HG02798 (cell line): ENCODE data around the gene TMEM43.
A peak's percentile ranks its signal among the peaks of the same experiment; 100 is the strongest.

Experiments used
- ATAC-seq: cut with Tn5 transposase; IDR thresholded peaks from one replicate; pipeline ENCODE4 v1.9.1; 2021; ENCODE audit warnings: mild to moderate bottlenecking; ENCODE audit not compliant: unreplicated experiment, poor library complexity

TMEM43 gene

DNA sequence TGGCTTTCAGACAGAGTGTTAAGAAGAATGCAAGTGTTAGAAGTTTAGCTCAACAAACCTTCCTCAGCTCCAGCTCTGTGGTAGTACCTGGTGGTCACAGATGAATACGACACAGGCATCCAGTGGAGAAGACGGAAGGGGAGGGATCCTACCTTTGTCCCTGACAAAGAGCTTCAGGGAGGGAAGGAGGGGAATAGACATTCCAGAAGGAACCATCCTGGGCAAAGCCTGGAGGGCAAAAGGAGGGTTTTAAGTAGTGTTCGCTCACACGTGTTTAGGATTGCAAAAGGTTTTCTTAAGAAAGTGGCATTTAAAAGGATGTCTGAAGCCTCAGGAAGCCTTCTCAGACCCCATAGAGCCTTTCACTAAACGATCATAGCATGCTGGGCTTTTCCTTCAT is 3.0 kb upstream of the TMEM43 start:
- ATAC-seq: no peak

DNA sequence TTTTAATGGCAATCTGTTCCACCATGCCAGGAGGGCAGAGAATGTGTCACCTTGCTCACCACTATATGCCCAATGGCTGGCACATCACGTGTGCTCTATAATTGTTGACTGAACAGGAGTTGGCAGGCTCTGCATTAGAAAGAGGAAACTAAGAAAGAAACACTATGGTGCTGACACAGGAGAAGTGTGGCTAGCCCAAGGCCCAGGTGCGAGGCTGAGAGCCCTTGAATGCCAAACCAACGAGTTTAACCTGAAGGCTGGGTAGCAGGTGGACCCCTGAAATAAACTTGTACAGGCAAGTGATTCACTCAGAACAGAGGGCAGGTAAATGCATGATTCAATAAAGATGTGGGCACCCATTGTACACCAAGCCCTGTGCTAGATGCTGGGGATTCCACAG is 2.6 kb upstream of the TMEM43 start:
- ATAC-seq: no peak

DNA sequence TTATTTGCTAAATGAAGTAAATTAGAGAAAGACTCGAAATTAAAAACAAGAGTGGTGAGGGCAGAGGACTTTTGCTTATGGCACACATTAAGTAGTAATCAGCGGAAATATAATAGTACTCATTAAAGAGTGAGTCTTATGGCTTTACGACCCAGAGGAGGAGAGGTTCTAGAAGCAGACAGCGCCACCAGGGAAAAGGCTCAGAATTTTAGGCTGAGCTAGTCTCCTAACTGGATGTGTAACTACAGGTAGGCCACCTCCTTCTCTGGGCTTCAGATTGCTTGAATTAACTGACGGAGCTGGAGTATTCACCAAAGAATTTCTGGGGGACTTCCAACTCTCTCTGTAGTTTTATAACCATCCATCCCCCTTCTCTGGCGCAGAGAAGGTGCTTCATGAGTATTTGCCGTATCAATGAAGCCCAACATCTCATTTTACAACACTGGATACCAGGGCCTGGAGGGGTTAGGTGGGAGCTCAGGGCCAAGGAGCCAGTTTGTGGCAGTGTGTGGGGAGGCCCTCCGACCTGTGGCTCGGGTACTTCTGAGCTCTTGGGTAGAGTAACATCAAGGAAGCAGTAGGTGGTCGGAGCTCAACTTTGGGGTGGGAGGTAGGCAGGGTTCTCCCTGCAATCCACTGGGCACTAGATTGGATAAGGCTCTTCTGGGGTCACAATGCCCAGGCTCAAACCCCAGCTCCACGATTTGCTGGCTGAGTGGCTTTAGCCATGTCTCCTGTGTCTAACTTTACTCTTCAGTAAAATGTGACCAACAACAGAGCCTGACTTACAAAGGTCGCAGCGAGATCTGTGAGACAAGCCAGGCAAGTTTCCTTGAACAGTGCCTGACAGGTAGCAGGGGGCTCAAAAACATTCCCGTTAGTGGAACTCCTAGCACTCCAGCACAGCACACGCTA is 1.3 kb upstream of the TMEM43 start:
- ATAC-seq: no peak

DNA sequence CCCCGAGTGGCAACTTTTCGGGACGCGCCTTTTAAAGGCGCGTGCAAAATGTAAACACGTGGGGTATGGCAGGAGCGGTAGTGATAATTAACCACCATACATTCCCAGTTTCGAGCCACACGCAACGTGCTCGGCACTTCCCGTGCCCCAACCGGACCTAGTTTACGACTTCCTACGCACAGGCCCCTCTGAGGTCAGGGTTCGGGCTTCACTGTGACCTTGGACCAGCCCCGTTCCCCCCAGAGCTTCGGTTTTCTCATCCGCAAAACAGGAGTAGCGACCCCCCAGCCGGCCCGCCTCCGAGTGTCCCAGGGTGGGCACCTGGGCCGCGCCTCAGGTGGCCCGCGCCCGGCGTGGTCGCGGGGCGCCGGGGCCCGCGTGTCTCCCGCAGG is 633 bp upstream of the TMEM43 start:
- peak; percentile 49 for ATAC-seq

DNA sequence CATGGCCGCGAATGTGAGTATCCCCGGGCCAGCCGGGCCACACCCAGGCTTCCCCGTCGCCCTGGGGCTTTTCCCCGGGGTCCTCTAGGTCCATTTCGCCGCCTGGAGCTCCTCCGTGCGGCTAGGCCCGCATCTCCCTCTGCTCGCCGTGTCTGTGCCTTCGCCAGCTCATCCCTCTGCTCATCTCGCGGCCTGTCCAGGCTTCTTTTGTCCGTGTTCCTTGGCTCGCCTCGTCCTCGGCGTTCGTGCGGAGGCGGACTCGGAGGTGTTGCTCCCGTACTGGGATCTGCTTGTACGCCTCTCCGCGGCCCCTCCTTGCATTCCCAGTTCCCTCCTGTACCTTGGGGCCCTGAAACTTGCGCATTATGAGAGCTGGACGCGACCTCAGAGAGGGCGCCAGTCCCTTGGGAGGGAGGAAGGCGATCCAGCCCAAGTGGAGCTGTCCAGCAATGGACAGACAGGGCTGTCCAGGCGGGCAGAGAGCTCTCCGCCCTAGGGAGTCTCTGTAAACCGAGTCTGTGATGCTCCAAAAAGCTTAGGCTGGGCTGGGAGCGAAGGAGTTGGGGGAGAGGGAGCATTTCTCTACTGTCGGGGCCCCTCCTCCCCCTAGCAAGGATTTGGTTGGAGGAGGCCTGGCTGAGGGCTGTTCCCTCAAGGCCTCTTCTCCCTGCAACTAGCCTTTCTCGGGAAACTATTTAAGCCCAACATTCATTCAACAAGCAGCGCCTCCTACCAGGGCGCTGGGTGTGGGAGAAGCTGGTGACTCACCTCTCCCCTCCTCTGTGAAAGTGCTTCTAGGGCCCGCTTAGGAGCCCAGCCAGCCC is 553 bp downstream of the TMEM43 start:
- ATAC-seq: peak; percentile 14

DNA sequence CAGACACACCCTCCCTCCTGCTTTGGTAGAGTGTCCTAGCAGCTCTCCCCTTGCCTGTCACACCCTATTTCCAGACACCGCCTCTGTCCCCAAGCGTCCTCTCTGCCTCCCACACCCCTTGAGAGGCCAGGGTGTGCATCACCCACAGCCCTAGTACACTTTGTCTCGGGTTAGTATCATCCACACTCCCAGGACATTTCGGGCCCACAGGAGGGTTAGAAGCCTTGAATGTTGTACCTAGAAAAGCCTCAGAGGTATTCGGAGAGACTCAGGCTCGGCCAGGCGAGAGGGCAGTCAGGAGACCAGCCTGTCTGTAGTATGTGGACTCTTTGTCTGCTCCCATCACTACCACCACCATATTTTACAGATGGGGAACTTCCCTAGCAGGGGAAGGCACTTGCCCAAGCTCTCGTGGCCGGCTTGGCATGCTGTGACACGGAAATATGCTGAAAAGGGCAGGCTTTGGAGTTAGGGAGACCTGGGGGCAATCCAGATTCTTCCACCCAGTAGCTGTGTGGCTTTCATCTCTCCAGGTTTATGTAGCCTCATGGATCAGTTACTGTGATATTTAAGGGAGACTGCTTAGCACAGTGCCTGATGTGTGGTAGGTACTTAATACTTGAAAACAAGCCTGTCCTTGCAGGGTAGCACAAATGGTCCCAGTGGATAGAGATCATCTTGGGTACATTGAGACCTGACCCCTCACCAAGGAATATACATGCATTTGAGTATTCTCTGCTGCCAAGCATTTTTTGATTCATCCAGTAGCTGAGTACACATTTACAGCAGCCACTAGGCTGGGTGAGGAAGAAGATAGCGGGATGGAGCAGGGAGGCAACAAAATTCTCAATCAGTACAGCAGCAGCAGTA is 1.4 kb downstream of the TMEM43 start:
- ATAC-seq: no peak

DNA sequence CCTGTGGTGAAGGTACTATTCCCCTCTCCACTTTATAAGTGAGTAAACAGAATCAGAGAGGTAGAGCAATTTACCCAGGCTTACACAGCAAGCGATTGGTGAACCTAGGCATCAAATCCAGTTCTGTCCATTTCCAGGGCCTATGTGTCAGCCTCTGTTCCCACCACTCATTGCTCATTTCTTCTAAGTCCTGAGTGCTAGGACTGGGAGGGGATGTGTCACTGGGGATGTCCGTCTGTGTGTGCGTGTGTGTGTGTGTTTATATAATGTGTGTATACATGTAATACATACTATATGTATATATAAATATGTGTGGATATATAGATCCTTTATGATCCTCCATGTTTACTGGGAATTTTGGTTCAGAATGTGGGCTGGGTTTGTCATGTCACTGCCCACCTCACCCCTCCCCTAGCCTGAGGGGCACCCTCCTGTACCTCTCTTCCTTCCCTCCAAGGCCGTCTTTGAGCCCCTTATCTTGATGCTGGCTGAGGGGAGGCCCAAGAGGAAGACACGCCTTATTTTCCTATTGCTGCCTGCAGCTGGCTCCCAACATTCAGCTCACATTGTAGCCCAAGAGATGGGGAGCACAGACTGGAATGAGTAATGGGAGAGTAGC is 2.1 kb downstream of the TMEM43 start:
- ATAC-seq: no peak

DNA sequence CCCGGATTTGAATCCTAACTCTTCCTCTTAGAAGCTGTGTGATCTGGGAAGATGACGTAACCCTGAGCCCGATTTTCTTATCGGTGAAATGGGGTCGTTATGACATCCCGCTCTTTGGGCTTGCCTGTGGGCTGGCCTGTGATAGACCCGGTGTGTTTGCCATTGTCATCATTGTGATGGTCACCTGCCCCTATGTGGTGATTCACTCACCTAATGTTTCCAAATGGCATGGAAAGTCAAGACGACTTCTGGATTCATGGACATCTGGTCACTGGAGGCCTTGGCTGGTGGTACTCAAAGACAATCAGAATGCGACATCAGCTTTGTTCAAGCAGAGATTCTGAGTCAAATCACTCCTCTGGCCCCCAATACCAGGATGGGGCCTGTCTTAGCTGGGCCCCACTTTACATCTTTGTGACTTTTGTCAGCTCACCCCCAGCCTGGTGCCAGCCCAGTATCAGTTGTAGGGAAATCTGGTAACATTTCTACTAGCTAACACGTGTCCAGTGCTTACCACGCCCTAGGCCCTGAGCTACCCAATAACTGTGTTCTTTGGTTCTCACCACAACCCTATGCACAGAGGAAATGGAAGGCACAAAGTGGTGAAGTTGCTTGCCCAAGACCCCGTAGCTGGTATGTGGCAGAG is 2.8 kb downstream of the TMEM43 start:
- ATAC-seq: no peak

DNA sequence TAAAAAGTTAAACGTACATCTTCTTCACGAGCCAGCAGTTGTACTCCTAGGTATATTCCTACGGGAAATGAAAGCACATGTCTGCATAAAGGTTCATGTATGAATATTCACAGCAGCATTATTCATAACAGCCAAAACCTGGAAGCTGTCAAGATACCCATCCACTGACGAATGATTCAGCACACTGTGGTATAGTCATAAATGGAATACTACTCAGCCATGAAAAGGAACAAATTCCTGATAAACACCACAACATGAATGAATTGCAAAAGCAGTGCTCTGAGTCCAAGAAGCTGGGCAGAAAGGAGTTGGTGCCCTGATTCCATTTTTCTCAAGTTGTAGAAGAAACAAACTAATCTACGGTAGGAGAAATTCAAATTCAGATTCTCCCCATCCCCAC is 3.9 kb downstream of the TMEM43 start:
- ATAC-seq: no peak

DNA sequence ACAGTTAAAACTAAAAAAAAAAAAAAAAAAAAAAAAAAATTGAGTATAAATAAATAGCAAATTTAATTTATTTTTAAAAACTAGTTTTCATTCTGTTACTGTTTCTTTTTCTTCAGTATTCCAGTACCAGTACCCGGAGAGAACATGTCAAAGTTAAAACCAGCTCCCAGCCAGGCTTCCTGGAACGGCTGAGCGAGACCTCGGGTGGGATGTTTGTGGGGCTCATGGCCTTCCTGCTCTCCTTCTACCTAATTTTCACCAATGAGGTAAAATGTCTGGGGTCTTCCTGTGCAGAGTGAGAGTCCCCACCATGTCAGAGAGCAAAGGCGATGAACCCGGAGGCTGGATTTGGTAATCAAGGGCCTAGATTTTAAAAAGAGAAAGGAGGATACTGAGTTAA is 4.4 kb downstream of the TMEM43 start:
- no peak for ATAC-seq

DNA sequence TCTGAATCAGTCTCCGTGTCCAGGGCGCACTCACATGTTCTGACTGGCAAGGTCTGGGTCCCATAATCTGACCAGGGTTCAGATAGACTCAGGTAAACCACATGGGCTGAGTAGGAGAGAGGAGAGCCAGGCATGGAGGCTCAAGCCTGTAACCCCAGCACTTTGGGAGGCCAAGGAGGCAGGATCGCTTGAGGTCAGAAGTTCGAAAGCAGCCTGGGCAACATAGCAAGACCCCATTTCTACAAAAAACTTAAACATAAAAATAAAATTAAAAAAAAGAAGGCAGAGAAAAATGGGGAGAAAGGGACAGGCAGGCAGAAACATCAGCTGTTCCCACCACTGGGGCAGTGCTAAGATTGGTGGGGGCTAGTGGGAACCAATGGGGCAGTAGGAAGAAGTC is 5.4 kb downstream of the TMEM43 start:
- ATAC-seq: no peak

DNA sequence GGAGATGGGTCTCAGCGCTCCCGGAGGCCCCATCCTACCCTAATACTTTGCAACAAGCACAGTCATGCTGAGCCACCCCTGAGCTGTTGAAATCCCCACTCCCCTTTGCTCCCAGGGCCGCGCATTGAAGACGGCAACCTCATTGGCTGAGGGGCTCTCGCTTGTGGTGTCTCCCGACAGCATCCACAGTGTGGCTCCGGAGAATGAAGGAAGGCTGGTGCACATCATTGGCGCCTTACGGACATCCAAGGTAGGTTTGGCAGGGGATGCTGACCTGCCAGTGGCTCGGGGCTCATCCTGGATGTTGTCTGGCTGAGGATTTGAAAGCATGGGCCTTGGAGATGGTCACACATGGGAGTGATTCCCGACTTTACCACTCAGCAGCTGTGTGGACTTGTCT is 5.9 kb downstream of the TMEM43 start:
- no peak for ATAC-seq

DNA sequence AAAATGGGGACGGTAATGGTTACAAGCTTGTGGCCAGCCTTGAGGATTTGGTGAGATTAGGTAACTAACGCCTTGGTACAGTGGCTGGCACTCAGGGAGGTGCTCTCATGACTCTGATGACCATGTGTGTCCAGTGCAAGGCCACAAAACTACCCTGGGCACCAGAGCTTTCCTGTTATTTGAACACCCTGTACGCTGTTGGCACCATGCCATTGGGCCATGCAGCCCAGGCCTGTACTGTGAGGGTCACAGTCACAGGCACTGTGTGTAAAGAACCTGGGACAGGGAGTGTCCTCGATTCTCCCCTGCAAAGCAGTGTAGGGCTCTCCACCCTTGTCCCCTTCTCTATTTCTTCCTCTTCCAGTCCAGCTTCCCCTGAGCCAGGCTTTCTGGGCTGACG is 6.3 kb downstream of the TMEM43 start:
- ATAC-seq: no peak

DNA sequence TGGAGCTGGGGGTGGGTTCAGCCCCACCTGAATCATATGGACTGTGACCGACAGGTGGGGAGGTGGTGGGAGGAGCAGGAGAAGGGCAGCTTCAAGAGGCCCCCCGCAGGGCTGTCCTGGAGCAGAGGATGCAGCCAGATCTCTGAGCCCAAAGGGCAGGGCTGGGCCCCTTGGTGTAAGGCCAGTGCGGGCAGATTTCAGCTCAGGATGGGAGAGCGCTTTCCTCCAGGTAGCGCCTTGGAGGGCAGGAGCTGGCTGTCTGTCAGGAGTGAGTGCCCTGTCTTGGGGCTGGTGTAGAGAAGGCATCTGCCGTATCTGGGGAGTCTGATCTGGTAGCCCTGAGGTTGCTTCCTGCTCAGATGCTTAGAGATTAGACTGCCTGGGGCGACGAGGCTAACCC is 7.3 kb downstream of the TMEM43 start:
- ATAC-seq: no peak

DNA sequence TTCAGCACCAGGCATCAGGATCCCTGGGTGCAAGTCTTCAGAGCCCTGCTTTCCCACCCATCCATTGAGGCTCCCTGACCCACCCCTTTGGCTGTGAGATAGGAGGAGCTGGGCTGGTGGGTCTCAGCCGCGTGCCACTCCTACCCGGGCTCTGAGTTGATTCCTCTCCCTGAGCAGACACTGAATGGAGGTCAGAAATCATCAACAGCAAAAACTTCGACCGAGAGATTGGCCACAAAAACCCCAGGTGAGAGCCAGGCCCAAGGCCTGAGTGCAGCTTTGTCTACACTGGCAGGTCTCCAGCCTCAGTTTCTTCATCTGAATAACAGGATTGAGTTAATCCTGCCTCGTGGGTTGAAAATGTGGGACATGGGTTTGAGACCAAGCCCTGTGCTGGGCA is 7.8 kb downstream of the TMEM43 start:
- no peak for ATAC-seq

DNA sequence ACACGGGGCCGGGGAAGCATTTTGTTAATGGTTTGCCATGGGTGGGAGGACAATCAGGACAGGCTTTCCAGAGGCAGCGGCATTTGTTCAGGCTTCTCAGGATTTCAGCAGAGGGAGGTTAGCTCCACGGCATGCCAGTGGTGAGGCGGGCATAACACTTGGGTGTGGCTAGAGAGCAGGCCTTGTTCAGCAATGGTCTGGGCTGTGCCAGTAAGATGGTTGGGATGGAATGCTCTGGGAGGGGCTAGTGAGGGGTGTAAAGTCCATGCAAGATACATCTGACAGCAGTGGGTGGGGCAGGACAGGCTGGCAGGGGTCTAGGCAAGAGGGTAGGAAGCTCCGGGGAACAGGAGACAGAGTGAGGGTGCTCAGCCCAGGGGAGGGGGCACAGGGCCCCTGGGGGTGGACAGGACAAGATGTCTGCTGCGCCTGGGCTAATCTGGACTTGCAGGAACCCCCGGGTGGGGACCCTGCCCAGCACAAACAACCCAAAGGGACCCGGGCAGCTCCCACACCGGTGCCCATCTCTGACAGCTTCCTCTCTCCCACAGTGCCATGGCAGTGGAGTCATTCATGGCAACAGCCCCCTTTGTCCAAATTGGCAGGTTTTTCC is 8.4 kb downstream of the TMEM43 start:
- no peak for ATAC-seq

DNA sequence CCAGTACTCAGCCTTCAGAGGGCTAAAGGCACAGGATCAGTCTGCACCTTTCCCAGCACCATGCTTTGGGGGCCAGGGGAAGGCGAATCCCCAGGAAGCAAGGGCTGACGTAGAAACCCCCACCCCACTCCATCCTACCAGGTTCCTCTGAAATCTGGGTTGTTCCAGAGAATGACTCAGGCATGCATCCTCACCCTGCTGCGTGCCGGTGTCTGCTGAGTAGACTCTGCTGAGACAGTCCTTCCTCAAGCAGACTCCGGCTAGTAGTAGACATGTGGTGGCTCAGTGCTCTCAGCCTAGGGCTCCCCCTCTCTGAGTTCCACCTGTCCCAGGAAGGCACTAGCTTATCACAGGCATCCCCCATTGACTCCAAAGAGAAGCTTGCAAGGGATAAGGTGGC is 9.0 kb downstream of the TMEM43 start:
- no peak for ATAC-seq

DNA sequence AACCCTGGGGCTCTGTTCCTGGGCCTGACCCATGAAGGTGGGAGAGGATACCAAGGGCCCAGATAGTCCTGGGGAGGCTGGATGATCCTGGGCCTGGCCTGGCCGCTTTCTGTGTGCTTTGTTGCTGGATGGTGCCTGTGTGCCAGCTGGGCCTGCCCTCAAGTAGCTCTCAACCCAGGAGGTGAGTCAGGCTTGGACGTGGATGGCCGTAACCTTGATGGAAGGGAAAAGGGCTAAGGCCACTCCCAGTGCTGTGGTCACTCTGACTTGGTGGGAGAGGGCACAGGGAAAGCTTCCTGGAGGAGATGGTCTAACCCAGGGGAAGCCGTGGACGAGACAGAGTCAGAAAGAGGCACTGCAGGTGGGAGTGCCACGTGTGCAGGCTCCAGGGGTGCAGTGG is 9.4 kb downstream of the TMEM43 start:
- no peak for ATAC-seq

DNA sequence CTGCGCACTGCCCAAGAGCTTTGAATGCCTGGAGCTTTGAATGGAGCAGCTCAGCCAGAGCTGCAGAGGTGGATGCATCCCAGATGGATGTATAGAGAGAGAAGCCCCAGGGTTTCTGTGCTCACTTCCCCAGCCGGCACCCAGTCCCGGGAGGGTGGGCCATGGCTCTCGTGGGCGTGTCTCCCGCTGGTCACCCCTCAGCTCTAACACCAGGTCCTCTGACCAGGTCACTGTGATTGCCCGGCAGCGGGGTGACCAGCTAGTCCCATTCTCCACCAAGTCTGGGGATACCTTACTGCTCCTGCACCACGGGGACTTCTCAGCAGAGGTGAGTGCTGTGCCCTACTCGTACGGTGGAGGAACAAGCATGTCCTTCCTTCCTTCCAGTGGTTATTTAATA is 10.7 kb downstream of the TMEM43 start:
- ATAC-seq: no peak
